Uterus (tissue), 4 donors: Measurements from ENCODE around the gene KCTD3. TPM values are rescaled to one million over a fixed set of nuclear protein-coding genes. Genes with fewer than 3 reads are reported as not detected.

Experiments used
- DNase-seq, 2 donors: peaks; one replicate each; pipeline ENCODE4 v3.0.0-alpha.2; 2019 to 2020
- H3K27ac ChIP-seq, 2 donors: fragments of 200-600 bp; sonication (generic); 1 replicate in 1 of 2; 2 replicates in 1 of 2; pipeline ENCODE4 v1.5.1; 2016 to 2018
- H3K27me3 ChIP-seq, 2 donors: fragments of 200-600 bp; sonication (generic); one replicate each; pipeline ENCODE4 v1.5.1; 2018 to 2019; ENCODE audit warnings: control low read depth in 1 of 2
- H3K36me3 ChIP-seq, 2 donors: fragments of 200-600 bp; sonication (generic); one replicate each; pipeline ENCODE4 v1.5.1; 2019; ENCODE audit warnings: control low read depth in 1 of 2
- H3K4me1 ChIP-seq, 2 donors: fragments of 200-600 bp; sonication (generic); one replicate each; pipeline ENCODE4 v1.5.1; 2018 to 2019; ENCODE audit warnings: control low read depth in 1 of 2
- H3K4me3 ChIP-seq, 2 donors: fragments of 200-600 bp; sonication (generic); 1 replicate in 1 of 2; 2 replicates in 1 of 2; pipeline ENCODE4 v1.5.1; 2018 to 2019; ENCODE audit warnings: mild to moderate bottlenecking in 1 of 2
- H3K9me3 ChIP-seq, 2 donors: fragments of 200-600 bp; sonication (generic); one replicate each; pipeline ENCODE4 v1.5.1; 2019; ENCODE audit warnings: control low read depth in 1 of 2
- POLR2A ChIP-seq, 2 donors: fragments of 450-650 bp; IDR thresholded peaks; one replicate each; pipeline ENCODE4 v1.6.1; 2016; ENCODE audit warnings: antibody characterized with exemption in 2 of 2, mild to moderate bottlenecking in 1 of 2, moderate library complexity in 1 of 2
- intact Hi-C: fragments of 100-400 bp; cut with DNase I; formaldehyde crosslinking; loops from one replicate; pipeline ENCODE4 v1.15.1; 2023; ENCODE audit warnings: low total_unique reads
- total RNA-seq, 4 donors: library from RNA; depleted of rRNA in 3 of 4; stranded (reverse); fragments of >200 nt in 3 of 4; gene quantifications; one replicate each; pipeline versions ENCODE4 v1.1.0 to v1.2.4, GENCODE V29; 2014 to 2023
- TF ChIP-seq, protein P1 (sequence below), 4 experiments: fragments of 200-600 bp in 2 of 4; fragments of 450-650 bp in 2 of 4; sonication (generic) in 2 of 4; IDR thresholded peaks; one replicate each; pipeline ENCODE4 v1.5.1; 2016 to 2019; ENCODE audit warnings: antibody characterized with exemption in 4 of 4, mild to moderate bottlenecking in 2 of 4, moderate library complexity in 1 of 4
- donor health status: DM: yes; HTN: yes; CAD: no.

Gene KCTD3
- total RNA-seq, 4 donors from 2014 or later: 43.2 to 92.4 (median 53.7) TPM

DNA sequence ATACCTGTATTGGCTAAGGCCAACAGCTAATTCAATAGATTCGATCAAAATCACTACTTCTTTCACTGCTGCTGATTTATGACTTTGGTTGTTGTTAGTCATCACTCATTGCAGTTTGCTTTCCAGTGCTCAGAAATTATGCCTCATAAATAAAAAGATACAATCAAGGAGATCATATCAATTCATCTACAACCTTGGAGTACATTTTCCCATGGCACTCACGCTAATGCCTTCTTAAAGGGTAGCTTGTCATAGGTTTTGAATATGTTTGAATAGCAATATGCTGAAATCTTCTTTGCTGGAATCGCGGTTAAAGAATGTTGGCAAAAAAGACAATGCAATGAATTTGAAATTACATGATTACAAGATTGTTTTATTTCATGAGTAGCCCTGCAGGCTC, 89.9 kb downstream of the KCTD3 start:
- Histone ChIP-seq H3K36me3 (no peaks in the 10 kb centered on the region), H3K27me3 (no peaks in the 10 kb centered on the region), H3K9me3 (no peaks in the 10 kb centered on the region), H3K4me1 (no peaks in the 10 kb centered on the region), H3K27ac (no peak overlapping the region), H3K4me3 (no peak overlapping the region)
- no peak for DNase-seq
- no peak for TF ChIP-seq POLR2A (IDR thresholded peaks at IDR 0.05)
- TF ChIP-seq, protein P1, sequence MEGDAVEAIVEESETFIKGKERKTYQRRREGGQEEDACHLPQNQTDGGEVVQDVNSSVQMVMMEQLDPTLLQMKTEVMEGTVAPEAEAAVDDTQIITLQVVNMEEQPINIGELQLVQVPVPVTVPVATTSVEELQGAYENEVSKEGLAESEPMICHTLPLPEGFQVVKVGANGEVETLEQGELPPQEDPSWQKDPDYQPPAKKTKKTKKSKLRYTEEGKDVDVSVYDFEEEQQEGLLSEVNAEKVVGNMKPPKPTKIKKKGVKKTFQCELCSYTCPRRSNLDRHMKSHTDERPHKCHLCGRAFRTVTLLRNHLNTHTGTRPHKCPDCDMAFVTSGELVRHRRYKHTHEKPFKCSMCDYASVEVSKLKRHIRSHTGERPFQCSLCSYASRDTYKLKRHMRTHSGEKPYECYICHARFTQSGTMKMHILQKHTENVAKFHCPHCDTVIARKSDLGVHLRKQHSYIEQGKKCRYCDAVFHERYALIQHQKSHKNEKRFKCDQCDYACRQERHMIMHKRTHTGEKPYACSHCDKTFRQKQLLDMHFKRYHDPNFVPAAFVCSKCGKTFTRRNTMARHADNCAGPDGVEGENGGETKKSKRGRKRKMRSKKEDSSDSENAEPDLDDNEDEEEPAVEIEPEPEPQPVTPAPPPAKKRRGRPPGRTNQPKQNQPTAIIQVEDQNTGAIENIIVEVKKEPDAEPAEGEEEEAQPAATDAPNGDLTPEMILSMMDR (IDR thresholded peaks at IDR 0.05): no peak
- intact Hi-C loops: no loop called here

DNA sequence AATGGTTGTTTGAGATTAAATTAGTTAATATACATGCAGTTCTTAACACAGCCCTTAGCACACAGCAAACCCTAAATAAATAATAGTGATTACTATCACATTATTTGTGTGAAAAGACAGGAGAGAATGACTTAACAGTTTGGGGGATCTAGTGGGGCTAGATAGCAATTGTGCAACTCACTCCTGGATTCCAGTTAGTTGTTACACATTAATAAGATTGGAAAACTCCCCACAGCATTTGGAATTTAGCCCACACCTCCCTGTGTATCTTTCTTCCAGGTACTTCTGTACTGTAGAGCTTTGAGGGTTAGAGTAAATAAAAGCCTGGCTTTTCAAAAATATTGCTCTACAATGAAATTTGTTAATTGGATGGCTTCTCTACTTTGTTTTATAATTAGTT, 93.2 kb downstream of the KCTD3 start:
- H3K4me1 ChIP-seq: no peaks in the 10 kb centered on the region
- no peak overlapping the region for H3K27ac ChIP-seq
- H3K27me3 ChIP-seq: no peaks in the 10 kb centered on the region
- no peaks in the 10 kb centered on the region for H3K9me3 ChIP-seq
- intact Hi-C loops: no loop called here
- H3K4me3 ChIP-seq: no peak overlapping the region
- no peaks in the 10 kb centered on the region for H3K36me3 ChIP-seq
- no peak for DNase-seq
- no peak for TF ChIP-seq POLR2A (IDR thresholded peaks at IDR 0.05)
- TF ChIP-seq, protein P1 (IDR thresholded peaks at IDR 0.05): no peak

DNA sequence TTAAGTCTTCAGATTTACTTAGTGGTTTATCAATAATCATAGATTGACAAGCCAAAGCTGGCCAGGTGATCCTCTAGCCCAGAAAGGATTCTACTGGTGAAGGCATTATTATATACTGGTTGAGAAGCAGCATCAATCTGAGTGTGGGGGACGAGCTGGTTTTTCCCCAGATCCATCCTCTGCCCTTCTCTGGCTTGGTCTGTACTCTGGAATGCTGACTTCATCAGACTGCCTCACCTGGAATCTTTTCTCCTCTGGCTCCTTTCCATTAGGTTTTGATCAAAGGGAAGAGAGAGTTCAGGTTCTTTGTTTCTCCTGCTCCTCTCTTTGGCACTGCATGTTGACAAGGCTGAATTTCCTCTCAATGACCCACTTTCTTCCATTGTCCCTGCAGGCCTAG, 93.9 kb downstream of the KCTD3 start:
- TF ChIP-seq, protein P1 (IDR thresholded peaks at IDR 0.05): no peak
- TF ChIP-seq POLR2A (IDR thresholded peaks at IDR 0.05): no peak
- intact Hi-C loops: no loop called here
- Histone ChIP-seq H3K27me3 (no peaks in the 10 kb centered on the region), H3K4me3 (no peak overlapping the region), H3K36me3 (no peaks in the 10 kb centered on the region), H3K27ac (no peak overlapping the region), H3K4me1 (no peaks in the 10 kb centered on the region), H3K9me3 (no peaks in the 10 kb centered on the region)
- no peak for DNase-seq

DNA sequence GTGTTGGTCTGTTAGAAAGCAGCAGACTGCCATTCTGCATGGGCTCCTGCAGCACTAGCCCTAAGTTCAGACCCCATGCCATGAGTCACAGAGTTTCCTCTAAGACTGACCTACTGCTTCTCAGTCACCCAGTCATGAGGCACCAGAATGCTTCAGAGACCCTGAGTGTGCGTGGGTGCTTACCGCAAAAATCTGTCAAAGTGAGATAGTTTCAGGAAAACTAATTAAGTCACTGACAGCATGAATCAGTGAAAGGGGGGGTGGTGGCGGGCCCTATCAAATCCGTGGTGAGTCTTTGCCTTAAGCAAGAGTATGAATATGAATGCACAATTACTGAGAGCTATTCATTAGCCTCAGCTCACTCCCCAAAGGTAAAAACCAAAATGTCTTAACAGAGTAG, 98.1 kb downstream of the KCTD3 start:
- Histone ChIP-seq H3K36me3 (no peaks in the 10 kb centered on the region), H3K4me1 (no peaks in the 10 kb centered on the region), H3K9me3 (no peaks in the 10 kb centered on the region), H3K27ac (no peak overlapping the region), H3K4me3 (no peak overlapping the region), H3K27me3 (no peaks in the 10 kb centered on the region)
- intact Hi-C loops: no loop called here
- DNase-seq: no peak
- TF ChIP-seq POLR2A (IDR thresholded peaks at IDR 0.05): no peak
- TF ChIP-seq, protein P1 (IDR thresholded peaks at IDR 0.05): no peak

DNA sequence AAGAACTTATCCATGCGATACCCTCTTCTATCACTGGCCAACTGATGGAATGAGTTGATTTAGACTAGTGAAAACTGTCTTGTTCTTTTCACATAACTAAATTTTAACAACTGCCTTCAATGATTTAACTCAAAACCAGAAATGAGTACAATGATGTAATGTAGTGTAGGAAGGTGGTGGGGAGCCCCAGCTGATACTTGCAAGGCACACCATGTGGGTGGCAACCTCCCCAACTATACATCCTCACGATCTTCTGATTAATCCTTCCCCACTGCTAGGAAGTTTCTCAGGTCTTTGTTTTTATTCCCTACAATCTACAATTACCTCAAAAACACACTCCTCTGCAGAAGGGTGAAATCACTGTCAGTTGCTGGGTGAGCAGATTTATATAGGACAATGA, 100.7 kb downstream of the KCTD3 start:
- TF ChIP-seq, protein P1 (IDR thresholded peaks at IDR 0.05): no peak
- no peak for TF ChIP-seq POLR2A (IDR thresholded peaks at IDR 0.05)
- H3K27me3 ChIP-seq: no peaks in the 10 kb centered on the region
- no peak for DNase-seq
- H3K27ac ChIP-seq: no peak overlapping the region
- H3K9me3 ChIP-seq: no peaks in the 10 kb centered on the region
- no peaks in the 10 kb centered on the region for H3K36me3 ChIP-seq
- intact Hi-C loops: no loop called here
- H3K4me1 ChIP-seq: no peaks in the 10 kb centered on the region
- H3K4me3 ChIP-seq: no peak overlapping the region
